SU-DHL-6 (cell line): ENCODE measurements around the gene PTCD2.

Experiments used
- H2AFZ ChIP-seq: fragments of 200-600 bp; sonication (generic); 2 replicates; pipeline ENCODE4 v1.6.1; 2014; ENCODE audit warnings: low read depth, mild to moderate bottlenecking, moderate library complexity, mixed read lengths, antibody characterized with exemption, low read length; ENCODE audit not compliant: severe bottlenecking
- H3F3A ChIP-seq: fragments of 200-600 bp; shearing (Covaris generic); 2 replicates; pipeline ENCODE4 v1.6.0; 2016; ENCODE audit warnings: antibody characterized with exemption, mild to moderate bottlenecking; ENCODE audit not compliant: insufficient read depth
- H3K27ac ChIP-seq: fragments of 200-600 bp; sonication (generic); 2 replicates; pipeline ENCODE4 v1.5.1; 2016; ENCODE audit warnings: low read depth, mild to moderate bottlenecking, low read length, moderate library complexity, mixed read lengths
- H3K27me3 ChIP-seq: fragments of 200-600 bp; sonication (generic), shearing (Covaris generic); 2 replicates; pipeline ENCODE4 v1.6.0; 2014; ENCODE audit warnings: mild to moderate bottlenecking, low read length
- H3K36me3 ChIP-seq: fragments of 200-600 bp; sonication (generic); 2 replicates; pipeline ENCODE4 v1.6.1; 2014; ENCODE audit warnings: mild to moderate bottlenecking, low read length, mixed read lengths
- H3K4me2 ChIP-seq: fragments of 300-600, 200-600 bp; shearing (Covaris generic), sonication (generic); 2 replicates; pipeline ENCODE4 v1.6.0; 2014; ENCODE audit warnings: low read length, low read depth, mild to moderate bottlenecking; ENCODE audit not compliant: poor library complexity, severe bottlenecking
- H3K4me3 ChIP-seq: fragments of 200-600 bp; sonication (generic); 2 replicates; pipeline ENCODE4 v1.5.1; 2014; ENCODE audit warnings: antibody characterized with exemption, low read length, mild to moderate bottlenecking, mixed read lengths; ENCODE audit not compliant: insufficient read depth, poor library complexity, severe bottlenecking
- H3K79me2 ChIP-seq: fragments of 200-600 bp; sonication (generic); 2 replicates; pipeline ENCODE4 v1.6.1; 2014; ENCODE audit warnings: mild to moderate bottlenecking, low read length, moderate library complexity; ENCODE audit not compliant: insufficient read depth
- H3K9ac ChIP-seq: fragments of 200-600 bp; sonication (generic); 2 replicates; pipeline ENCODE4 v1.7.0; 2014; ENCODE audit warnings: mild to moderate bottlenecking, low read length
- H3K9me2 ChIP-seq: fragments of 200-600 bp; sonication (generic); replicated peaks from 2 replicates; pipeline ENCODE4 v1.6.1; 2014; ENCODE audit warnings: low read length; ENCODE audit not compliant: insufficient read depth
- H3K9me3 ChIP-seq: fragments of 200-600 bp; sonication (generic); 2 replicates; pipeline ENCODE4 v1.6.1; 2014; ENCODE audit warnings: low read length, mixed read lengths; ENCODE audit not compliant: insufficient read depth
- H4K20me1 ChIP-seq: fragments of 200-600 bp; sonication (generic); 2 replicates; pipeline ENCODE4 v1.6.1; 2014; ENCODE audit warnings: low read depth, mild to moderate bottlenecking, antibody characterized with exemption, low read length, moderate library complexity, mixed read lengths
- EZH2phosphoT487 ChIP-seq: fragments of 200-600 bp; sonication (generic), shearing (Covaris generic); conservative IDR thresholded peaks from 2 replicates; pipeline ENCODE4 v1.6.1; 2018; ENCODE audit warnings: mild to moderate bottlenecking, antibody characterized with exemption, low read length, moderate library complexity, mixed read lengths
- TF ChIP-seq, protein P1 (sequence below): fragments of 200-600 bp; sonication (generic); IDR thresholded peaks from one replicate; pipeline ENCODE4 v1.5.1; 2017; ENCODE audit warnings: antibody characterized with exemption, mild to moderate bottlenecking, low read length, moderate library complexity; ENCODE audit not compliant: insufficient read depth, poor library complexity, severe bottlenecking

PTCD2 gene

GRCh38 chr5:72383280-72383679 lies 63.1 kb downstream of the PTCD2 start:
- no peak overlapping the region for H3K27ac ChIP-seq
- H3K4me3 ChIP-seq = no peak overlapping the region
- no peaks in the 10 kb centered on the region for H3K79me2 ChIP-seq
- no peaks in the 10 kb centered on the region for H3F3A ChIP-seq
- H3K9ac ChIP-seq = no peak overlapping the region
- no peaks in the 10 kb centered on the region for H3K27me3 ChIP-seq
- TF ChIP-seq, protein P1, sequence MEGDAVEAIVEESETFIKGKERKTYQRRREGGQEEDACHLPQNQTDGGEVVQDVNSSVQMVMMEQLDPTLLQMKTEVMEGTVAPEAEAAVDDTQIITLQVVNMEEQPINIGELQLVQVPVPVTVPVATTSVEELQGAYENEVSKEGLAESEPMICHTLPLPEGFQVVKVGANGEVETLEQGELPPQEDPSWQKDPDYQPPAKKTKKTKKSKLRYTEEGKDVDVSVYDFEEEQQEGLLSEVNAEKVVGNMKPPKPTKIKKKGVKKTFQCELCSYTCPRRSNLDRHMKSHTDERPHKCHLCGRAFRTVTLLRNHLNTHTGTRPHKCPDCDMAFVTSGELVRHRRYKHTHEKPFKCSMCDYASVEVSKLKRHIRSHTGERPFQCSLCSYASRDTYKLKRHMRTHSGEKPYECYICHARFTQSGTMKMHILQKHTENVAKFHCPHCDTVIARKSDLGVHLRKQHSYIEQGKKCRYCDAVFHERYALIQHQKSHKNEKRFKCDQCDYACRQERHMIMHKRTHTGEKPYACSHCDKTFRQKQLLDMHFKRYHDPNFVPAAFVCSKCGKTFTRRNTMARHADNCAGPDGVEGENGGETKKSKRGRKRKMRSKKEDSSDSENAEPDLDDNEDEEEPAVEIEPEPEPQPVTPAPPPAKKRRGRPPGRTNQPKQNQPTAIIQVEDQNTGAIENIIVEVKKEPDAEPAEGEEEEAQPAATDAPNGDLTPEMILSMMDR = no peak
- TF ChIP-seq EZH2phosphoT487 = no peak
- no peaks in the 10 kb centered on the region for H3K36me3 ChIP-seq
- no peak overlapping the region for H3K4me2 ChIP-seq
- no peaks in the 10 kb centered on the region for H3K9me2 ChIP-seq
- H4K20me1 ChIP-seq = no peaks in the 10 kb centered on the region
- no peaks in the 10 kb centered on the region for H3K9me3 ChIP-seq
- H2AFZ ChIP-seq = no peak overlapping the region

GRCh38 chr5:72383726-72384125 lies 63.6 kb downstream of the PTCD2 start:
- no peaks in the 10 kb centered on the region for H4K20me1 ChIP-seq
- TF ChIP-seq, protein P1 = no peak
- TF ChIP-seq EZH2phosphoT487 = no peak
- H3K4me3 ChIP-seq = no peak overlapping the region
- H3K79me2 ChIP-seq = no peaks in the 10 kb centered on the region
- H3K27ac ChIP-seq = no peak overlapping the region
- H3K9ac ChIP-seq = no peak overlapping the region
- H3K9me3 ChIP-seq = no peaks in the 10 kb centered on the region
- no peaks in the 10 kb centered on the region for H3K27me3 ChIP-seq
- no peaks in the 10 kb centered on the region for H3K36me3 ChIP-seq
- H2AFZ ChIP-seq = no peak overlapping the region
- H3K9me2 ChIP-seq = no peaks in the 10 kb centered on the region
- no peak overlapping the region for H3K4me2 ChIP-seq
- no peaks in the 10 kb centered on the region for H3F3A ChIP-seq

GRCh38 chr5:72386639-72387038 lies 66.5 kb downstream of the PTCD2 start:
- H3K79me2 ChIP-seq = no peaks in the 10 kb centered on the region
- no peaks in the 10 kb centered on the region for H3K36me3 ChIP-seq
- H4K20me1 ChIP-seq = no peaks in the 10 kb centered on the region
- no peaks in the 10 kb centered on the region for H3K9me3 ChIP-seq
- no peaks in the 10 kb centered on the region for H3F3A ChIP-seq
- TF ChIP-seq, protein P1 = no peak
- TF ChIP-seq EZH2phosphoT487 = no peak
- H3K27ac ChIP-seq = no peak overlapping the region
- no peak overlapping the region for H2AFZ ChIP-seq
- H3K9me2 ChIP-seq = no peaks in the 10 kb centered on the region
- no peak overlapping the region for H3K9ac ChIP-seq
- no peaks in the 10 kb centered on the region for H3K27me3 ChIP-seq
- no peak overlapping the region for H3K4me2 ChIP-seq
- H3K4me3 ChIP-seq = no peak overlapping the region
